ENCODE measurements around the gene C1orf146. TPM values are rescaled to one million over a fixed set of nuclear protein-coding genes. Genes with fewer than 3 reads are reported as not detected.
"Not testable (repeated sequence)": the region's sequence is repeated elsewhere in the genome, so short reads cannot be mapped to it uniquely, and the experiment has no call there.

C1orf146 gene, protein sequence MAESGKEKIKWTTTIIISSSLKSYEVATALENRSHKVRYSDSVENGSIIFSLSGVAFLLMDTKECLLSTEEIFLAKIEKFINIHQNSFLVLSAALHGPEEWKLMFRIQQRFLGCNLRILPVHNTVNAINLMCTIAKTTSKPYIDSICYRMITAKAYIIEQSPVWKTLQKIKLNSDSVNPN
- under 1 TPM in 2 of 12 donors, not detected in 10; 0.21 TPM for polyA plus RNA-seq (ENCODE audit: insufficient read length in 12 of 12)
- long read RNA-seq, donor 1 = 0 reads
- long read RNA-seq, donor 2 = 0 reads
- long read RNA-seq, donor 3 = 0 reads
- long read RNA-seq, donor 4 = 0 reads
- long read RNA-seq, donor 5 = 0 reads
- long read RNA-seq, donor 6 = 0 reads
- long read RNA-seq, donor 7 = 0 reads
- long read RNA-seq, donor 8 = 0 reads
- long read RNA-seq, donor 9 = 0 reads
- long read RNA-seq, donor 10 = 0 reads
- long read RNA-seq, donor 11 = 0 reads

DNA sequence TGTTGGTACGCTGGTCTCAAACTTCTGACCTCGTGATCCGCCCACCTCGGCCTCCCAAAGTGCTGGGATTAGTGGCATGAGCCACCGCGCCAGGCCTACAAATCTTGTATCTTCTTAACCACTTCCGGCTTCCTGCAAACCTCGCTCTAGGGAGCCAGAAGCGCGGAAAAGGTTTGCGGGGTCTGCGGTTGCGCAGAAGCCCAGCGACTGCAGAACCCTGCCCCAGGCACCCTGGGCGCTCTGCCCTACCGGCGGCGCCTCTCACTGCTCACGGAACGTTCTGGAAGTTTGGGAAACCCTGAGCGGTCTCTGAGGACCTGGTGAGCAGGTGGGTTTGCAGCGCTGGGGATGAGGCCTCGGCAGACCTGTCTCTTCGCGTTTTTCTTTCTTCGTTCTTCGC, at the start of gene C1orf146:
Gene C1orf146, plus strand, starts transcription at position 195 of the 400 bp plus-strand sequence. CDS start 13,506 bp downstream, outside the sequence.
- DNase-seq = no peak

DNA sequence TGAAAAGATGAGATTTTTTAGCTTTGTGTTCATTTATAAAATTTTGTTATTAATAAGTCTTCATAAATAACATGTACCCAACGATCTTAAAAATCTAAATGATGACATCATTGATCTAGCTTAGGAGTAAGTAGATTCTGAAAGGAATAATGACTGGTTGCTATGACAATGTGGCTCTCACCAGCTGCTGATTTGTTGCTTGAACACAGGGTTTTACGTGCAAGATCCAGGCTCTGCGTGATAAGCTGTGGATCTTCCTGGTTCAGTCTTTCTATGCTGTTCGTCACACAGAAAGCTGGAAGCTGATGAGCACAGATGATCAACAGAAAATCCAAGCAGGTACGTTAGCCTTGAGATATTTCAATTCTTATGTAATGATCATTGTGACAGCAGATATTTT, 49.1 kb upstream of the C1orf146 start:
- no peak for DNase-seq

DNA sequence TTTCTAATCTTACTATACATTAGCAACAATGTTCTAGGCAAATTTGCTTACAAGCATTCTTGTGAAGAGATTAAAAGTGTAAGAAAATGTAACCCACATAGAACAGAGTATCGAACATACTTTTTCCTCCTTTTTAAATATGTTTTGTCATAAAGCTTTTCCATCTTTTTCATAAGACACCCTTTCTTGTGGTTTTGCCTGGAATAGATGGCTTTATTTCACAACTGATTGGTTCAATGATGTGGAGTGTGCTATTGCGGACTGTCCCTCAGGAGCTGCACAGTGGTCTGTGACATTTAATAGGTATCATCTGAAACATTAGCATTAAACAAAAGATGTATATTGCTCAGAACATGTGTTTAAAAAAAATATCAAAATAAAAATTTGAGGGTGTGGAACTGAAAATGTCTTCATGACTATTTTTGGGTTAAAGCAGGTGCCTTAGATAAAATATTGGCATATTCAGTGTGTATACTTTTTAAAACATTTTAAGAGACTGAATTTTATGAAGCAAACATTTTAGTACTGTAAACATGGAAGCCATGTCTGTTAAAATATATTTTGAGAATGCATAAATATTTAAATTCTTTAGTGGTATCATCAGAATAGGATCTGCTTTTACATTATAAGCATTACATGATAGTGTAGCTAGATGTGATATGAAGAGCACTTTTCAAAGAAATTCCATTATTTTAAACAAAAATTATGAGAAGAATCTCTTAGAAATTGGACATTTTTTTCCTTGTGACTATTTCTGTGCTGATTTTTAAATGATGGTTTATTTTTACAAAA, 48.3 kb upstream of the C1orf146 start:
- DNase-seq = no peak

DNA sequence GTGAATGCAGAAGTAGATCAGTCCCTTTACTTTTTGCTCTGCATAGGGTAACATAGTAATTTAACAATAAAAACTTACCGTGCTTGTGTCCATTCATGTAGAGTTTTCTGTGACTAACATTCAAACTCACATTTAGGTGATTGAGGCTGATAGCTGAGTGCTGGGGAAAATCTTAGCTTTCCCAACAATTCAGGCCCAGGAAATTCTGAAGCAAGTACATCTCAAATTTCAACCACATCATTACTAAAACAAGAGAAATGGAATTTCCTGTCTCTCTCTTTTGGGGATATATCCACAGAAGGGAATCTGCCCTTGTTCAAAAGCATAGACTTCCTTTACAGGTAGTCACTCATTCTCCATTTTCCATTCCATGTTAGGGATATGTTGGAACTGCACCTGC, 33.1 kb upstream of the C1orf146 start:
- DNase-seq = no peak

DNA sequence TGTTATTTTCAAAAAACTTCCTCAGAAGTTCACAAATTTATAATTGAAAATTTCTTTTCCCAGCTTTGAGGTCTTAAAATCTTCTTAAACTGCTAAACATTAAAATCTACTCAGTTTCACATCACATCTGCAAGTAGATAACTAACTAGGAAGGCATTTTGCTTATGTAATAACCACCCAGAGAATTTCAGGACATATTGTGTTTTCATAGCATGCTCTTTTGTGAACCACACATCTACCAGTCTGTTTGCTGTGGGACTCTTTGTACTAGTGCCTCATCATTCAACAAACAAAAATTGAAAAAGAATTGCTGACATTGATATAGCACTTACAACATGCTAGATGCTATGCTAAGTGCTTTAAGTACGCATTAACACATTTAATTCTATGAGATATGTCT, 31.6 kb upstream of the C1orf146 start:
- DNase-seq = no peak

DNA sequence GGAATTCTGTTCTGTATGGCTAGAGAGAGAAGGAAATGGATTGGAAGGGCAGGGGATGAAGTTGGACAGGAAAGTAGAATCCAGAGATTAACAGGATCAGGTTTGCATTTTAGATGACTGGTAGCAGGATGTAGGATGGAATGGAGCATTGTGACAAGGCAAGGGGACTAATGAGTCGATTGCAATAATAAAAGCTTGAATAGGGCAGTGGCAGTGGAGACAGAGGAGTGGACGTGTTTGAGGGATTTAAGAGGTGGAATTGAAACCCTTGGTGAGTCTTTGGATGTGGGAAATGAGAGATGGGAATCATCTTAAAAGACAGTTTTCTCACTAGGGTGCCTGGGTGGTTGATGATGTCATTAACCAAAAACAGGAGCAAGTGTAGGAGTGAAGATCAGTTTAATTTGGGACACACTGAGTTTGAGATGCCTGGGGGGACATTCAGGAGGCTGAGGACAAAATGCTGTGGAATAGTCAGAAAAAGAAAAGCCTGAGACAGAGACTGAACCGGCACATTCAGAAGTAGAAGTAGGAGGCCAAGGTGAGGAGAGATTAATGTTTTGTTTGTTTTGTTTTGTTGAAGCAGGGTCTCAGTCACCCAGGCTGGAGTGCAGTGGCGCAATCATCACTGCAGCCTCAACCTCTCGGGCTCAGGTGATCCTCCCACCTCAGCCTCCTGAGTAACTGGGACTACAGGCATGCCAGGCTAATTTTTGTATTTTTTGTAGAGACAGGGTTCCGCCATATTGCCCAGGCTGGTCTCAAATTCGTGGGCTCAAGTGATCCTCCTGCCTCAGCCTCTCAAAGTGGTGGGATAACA, 29.1 kb upstream of the C1orf146 start:
- DNase-seq = no peak

DNA sequence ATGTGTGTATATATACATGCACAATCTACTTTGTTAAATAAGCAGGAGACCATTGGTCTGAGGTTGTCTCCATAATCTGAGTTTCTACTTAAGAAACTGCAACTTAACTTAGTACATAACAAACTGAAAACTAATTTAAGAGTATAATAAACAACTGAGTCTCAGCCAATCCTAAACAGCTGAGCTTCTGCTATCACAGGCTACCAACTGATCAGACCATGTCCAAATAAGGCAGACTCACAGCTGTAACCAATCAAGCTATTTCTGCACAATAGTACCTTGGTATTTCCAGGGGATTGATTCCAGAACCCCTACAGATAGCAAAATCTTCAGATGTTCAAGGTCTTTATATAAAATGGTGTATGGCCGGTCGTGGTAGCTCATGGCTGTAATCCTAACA, 26.0 kb upstream of the C1orf146 start:
- DNase-seq = no peak

DNA sequence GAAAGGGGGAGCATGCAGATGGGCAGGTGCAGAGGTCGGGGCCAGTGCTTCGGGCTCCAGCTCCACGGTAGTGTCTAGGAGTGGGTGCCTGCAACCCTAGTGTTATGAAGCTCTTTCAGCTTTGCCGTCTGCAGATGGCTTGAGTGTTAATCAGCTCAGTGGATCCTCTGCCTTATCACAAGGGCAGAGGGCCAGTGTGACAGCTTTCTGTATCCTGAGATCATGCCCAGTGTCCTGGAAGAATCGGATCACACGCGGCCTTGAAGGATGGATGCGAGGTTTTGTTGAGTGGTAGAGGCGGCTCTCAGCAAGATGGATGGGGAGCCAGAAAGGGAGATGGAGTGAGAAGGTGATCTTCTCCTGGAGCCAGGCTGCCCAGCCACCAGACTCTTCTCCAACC, 25.5 kb upstream of the C1orf146 start:
- DNase-seq = no peak

DNA sequence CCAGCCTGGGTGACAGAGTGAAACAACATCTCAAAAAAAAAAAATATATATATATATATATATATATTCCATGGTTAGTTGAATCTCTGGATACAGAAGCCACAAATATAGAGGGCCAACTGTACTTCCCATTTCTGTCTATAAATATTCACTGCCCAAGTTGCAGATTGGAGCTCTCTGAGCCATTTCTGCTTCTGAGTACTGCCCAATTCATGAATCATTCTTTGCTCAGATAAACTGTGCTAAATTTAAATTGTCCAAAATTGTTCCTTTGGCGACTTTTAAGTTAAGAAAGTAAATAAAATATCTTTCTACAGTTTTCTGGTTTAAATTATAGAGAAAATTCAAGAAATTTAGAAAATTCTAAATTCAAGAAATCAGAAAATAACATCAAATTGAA, 23.2 kb upstream of the C1orf146 start:
- no peak for DNase-seq

DNA sequence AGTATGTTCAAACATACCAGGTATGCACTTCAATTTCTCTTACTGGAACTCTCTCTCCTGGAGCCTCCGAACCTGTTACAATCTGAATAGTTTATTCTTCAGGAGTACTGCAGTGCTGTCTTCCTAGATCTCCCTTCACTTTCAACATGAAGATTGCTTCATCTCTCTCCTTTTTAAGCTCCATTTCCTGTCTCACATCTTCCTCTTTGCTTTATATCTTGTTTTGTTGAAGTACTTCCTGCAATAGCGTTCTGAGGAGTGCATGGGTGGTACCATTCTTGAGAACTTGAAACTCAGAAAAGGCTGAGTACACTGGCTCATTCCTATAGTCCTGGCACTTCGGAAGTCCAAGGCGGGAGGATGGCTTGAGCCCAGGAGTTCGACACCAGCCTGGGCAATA, 15.7 kb upstream of the C1orf146 start:
- no peak for DNase-seq

DNA sequence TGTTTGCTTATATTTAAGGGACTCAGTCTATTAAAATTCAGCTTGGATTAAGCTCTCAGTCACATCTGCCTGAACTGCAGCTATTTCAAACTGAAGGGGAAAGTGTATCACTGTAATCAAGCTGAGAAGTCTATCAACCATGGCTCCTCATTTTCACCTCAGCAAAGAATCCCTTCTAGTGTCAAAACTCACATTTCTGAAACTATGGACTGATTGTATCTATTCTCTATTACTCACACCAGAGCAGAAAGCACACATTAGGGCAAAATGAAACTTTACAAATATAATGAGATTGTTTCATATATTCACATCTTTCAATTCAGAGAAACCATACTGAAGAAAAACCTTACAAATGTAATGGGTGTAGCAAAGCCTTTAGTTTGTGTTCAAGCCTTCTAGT, 14.6 kb upstream of the C1orf146 start:
- no peak for DNase-seq

DNA sequence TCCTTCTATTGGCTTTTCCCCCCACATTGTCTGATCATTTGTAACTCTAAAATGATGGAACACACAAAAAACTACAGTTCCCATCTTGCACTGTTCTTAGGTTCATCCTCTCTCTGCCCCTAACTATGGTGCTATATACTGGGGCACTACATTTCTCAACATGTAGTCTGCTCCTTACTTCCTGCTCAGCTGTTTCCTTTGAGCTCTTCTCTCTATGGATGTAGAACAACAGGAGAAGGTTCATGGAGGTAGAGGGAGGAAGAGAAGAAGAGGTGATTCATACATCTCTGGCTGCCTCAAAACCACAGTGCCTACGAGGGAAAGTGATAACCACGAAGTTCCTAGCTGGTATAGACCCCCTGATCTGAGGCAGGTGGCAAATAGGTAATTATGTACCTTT, 7.0 kb upstream of the C1orf146 start:
- no peak for DNase-seq

DNA sequence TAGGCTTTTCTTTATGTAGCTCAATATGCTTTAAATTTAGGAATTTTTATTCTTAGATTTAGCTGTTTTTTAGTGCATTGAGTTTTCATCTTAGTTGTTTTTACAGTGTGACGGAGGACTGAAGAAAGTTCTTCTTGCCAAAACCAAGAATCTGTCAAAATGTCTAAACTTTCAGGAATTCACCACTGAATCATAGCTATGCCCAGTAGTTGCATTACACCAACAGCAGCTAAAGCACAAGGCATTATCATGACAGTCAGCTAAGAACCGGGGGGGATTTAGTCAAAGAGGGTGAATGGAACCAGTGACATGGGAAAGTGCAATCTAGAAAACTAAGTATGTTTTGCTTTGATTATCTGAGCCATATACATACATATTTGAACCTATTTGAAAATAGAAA, 6.5 kb upstream of the C1orf146 start:
- no peak for DNase-seq

DNA sequence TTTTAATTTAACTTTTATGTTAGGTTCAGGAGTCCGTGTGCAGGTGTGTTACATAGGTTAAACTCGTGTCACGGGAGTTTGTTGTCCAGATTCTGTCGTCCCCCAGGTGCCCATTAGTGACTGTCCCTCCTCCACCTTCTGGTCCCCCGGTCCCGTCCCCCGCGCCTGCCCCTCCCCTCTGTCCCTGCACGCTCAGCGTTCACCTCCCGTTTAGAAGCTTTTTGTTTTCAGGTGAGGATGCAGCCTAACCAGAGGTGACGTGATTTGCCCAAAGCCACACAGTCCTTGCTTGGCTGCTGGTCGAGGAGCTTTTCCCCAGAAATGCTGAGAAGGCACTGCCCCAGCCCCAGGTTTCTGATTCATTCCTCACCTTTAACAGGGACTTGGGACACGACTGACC, 844 bp downstream of the C1orf146 start:
- no peak for DNase-seq

DNA sequence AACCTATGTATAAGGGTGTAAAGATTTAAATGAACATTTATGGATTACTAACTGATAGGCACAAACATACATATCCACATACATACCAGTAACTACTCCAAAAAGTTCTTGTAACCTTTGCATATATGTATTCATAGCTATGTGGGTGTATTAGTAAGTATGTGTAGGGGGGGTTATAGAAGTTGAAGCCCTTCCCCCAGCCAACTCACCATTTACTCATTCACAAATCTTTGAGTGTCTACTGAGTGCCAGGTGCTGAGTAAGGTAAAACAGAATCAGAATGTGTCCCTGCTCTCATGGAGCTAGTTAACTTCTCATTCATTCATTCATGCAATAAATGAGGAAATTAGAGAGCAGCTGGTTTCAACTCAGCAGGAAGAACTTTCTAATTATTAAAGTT, 1.3 kb downstream of the C1orf146 start:
- DNase-seq = no peak

DNA sequence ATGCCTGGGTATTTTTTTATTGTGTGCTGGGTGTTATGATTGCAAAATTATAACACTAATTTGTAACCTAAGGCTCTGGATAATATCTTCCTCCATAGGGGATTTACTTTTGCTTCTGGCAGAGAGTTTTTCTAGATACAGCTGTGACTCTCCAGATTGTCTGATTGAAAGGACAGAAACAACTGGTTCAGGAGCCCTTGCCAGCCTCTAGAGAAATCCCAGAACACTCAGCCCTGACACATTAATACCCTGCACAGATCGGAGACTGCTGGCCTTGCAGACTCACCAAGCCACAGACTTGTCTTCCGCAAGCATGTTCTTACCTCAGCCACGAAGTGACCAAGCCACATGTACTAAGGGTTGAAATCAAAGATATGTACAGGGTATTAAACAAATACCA, 10.7 kb downstream of the C1orf146 start:
- DNase-seq = no peak

DNA sequence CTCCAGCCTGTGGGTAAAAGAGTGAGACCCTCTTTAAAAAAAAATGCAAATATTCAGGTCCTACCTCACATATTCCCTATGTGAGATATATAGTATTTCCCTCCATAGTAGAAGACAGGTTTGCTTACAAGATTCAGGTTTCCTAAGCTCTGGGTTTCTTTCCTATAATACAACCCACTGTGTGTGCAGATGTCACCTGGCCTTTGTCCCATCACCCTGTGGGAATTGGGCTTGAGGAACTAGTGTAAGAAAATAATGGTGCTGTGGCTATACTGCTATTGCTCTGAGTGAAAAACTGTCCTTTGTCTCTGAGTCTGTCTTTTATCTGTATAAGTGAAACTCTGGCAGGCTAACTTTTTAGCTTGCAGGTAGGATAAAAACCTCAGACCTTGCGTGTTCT, 13.0 kb downstream of the C1orf146 start:
- DNase-seq = no peak

DNA sequence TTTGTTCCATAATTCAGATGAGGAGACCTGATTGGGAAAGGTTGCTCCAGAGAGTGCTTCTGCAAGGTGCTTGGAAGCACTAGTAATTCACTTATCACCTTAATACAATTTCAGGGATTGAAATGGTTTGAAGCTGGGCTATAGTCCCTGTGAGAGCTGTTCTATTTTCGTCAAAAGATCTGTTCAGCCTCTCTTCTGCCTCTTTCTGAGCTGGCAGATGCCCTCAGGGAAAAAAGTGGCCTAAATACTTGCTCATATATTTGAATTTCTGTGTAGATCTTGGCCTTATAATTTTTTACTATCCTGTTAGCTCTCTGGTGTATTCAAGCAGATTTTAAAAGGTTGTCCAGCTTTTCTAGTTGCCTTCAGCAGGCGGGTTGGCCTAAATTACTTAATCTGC, 22.3 kb downstream of the C1orf146 start:
- DNase-seq = no peak

DNA sequence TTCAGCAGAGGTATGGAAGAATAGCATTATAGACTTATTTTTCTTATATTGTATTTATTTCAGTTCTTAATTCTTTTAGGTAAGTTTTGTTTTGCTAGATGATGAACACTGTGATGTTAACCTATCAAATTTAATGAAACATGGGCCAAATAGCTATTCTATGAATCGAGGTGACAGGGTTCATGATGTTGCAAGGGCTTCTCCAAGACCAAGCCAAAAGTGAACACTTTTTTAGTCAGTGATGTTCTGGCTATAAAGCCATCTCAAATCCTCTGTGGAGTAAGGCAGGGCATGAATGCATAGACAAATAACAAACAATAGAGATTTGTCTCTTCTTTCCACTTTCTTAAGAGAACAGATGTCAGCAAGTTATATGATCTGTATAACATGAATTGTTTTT, 26.7 kb downstream of the C1orf146 start:
- DNase-seq = no peak

DNA sequence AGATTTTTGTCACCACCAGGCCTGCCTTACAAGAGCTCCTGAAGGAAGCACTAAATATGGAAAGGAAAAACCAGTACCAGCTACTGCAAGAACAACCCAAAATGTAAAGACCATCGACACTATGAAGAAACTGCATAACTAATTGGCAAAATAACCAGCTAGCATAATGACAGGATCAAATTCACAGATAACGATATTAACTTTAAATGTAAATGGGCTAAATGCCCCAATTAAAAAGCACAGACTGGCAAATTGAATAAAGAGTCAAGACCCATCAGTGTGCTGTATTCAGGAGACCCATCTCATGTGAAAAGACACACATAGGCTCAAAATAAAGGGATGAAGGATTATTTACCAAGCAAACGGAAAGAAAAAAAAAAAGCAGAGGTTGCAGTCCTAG, 37.0 kb downstream of the C1orf146 start:
- not testable (repeated sequence) for DNase-seq

DNA sequence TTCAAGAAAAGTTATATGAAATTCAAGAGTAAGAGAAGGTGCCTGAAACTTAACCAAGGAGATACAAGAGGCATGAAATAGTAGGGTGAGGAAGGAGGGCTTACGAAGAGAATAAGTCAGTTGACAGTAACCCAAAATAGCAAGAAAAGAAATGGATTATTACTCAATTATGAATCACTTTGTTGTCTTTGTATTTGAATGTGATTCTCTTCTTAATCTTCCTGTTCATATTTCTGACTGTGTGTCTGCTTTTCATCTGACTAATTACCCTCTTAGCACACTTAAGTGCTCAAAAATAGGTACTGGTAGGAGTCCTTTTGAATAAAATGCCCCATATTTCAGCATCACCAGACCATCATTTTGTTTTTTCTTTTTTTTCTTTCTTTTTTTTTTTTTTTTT, 41.6 kb downstream of the C1orf146 start:
- DNase-seq = no peak

DNA sequence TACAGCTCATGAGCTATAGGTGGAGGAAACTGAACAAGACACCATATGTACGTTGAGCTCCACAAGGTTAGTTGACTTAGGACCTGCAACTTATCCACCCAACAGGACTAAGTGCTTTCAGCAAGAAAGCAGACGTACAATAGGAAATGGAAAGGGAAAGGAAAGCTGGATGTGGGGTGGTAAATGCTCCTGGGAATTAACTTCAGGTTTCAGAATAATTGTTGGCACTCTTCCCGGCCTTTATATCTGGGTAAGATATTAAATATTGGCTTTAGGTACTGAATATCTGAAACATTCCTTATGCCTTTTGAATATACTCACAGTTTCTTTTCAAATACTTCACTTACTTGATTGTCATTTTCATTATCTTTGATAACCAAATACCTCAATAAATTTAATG, 44.8 kb downstream of the C1orf146 start:
- no peak for DNase-seq
